ENCODE results near the gene TMEM238. TPM values are rescaled to one million over a fixed set of nuclear protein-coding genes. Genes with fewer than 3 reads are reported as not detected.
A peak's percentile ranks its signal among the peaks of the same experiment; 100 is the strongest.

The TMEM238 gene
- total and polyA plus RNA-seq, 10 of the 15 experiments (the other 5 are each of a cell fraction or from before 2014, with no cell fraction given): 0.05 to 16.9 (median 0.58) TPM; not detected in 1

DNA sequence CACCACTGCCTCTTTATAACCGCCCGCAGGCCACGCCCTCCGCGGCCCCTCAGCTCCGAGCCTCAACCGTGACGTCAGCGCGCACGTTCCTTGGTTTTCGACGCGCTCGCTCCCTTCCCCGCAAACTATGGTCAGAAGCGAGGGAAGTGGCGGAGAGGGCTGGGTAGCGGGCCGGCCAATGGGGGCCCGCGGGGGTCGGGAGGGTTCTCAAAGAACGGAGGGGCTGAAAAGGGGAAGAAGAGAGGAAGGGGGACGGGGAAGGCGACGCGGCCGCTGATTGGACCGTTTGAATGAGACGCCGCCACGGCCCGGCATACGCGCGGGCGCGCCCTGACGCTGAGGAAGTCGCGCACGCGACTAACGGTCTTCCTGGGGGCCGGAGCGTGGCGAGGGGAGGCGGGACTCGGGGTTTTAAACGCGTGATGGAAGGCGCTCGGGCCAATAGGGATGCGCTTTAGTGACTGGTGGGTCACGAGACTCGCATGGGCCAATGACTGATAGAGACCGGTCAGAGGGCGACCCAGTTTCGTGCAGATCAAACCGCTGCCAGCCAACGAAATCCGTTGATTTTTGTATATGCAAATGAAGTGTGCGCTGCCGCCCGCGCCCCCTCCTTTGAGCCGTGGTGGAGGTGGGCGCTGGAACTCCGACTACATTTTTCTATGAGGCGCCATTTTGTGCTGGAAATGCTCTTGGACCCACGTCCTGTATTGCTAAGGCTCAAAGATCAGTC, 23.9 kb upstream of the TMEM238 start (continued):
- no peak for TF ChIP-seq ASH2L (IDR thresholded peaks at IDR 0.05; ENCODE audit: borderline replicate concordance, low read depth)
- no peak for TF ChIP-seq SREBF2 (IDR thresholded peaks at IDR 0.05; ENCODE audit: low read length)
- TF ChIP-seq HDAC2 (IDR thresholded peaks at IDR 0.05): no peak
- TF ChIP-seq PAX8 (IDR thresholded peaks at IDR 0.05): no peak
- TF ChIP-seq RCOR1 (conservative IDR thresholded peaks at IDR 0.05; ENCODE audit: low read depth, low read length): no peak
- TF ChIP-seq, protein P1, sequence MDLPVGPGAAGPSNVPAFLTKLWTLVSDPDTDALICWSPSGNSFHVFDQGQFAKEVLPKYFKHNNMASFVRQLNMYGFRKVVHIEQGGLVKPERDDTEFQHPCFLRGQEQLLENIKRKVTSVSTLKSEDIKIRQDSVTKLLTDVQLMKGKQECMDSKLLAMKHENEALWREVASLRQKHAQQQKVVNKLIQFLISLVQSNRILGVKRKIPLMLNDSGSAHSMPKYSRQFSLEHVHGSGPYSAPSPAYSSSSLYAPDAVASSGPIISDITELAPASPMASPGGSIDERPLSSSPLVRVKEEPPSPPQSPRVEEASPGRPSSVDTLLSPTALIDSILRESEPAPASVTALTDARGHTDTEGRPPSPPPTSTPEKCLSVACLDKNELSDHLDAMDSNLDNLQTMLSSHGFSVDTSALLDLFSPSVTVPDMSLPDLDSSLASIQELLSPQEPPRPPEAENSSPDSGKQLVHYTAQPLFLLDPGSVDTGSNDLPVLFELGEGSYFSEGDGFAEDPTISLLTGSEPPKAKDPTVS (IDR thresholded peaks at IDR 0.05; ENCODE audit: low read depth, low read length): no peak
- TF ChIP-seq EGR1 (IDR thresholded peaks at IDR 0.05; ENCODE audit: borderline replicate concordance in 1 of 2, low read depth in 2 of 2, low read length in 2 of 2): peak; percentile 44 to 70
- TF ChIP-seq FOXM1 (IDR thresholded peaks at IDR 0.05; ENCODE audit: low read depth, low read length): peak; percentile 86
- peak; percentile 54 for TF ChIP-seq FOS (IDR thresholded peaks at IDR 0.05; ENCODE audit: borderline replicate concordance, extremely low read depth, insufficient read length)
- no peak for TF ChIP-seq RAD21 (IDR thresholded peaks at IDR 0.05; ENCODE audit: insufficient read depth, low read depth, low read length)
- no peak for TF ChIP-seq NR2C2 (IDR thresholded peaks at IDR 0.05; ENCODE audit: borderline replicate concordance, control insufficient read depth, insufficient read length, low read depth)
- no peak; the same call in 1 of the 2 replicates for TF ChIP-seq LARP7 (IDR thresholded peaks at IDR 0.05)
- TF ChIP-seq, protein P2, sequence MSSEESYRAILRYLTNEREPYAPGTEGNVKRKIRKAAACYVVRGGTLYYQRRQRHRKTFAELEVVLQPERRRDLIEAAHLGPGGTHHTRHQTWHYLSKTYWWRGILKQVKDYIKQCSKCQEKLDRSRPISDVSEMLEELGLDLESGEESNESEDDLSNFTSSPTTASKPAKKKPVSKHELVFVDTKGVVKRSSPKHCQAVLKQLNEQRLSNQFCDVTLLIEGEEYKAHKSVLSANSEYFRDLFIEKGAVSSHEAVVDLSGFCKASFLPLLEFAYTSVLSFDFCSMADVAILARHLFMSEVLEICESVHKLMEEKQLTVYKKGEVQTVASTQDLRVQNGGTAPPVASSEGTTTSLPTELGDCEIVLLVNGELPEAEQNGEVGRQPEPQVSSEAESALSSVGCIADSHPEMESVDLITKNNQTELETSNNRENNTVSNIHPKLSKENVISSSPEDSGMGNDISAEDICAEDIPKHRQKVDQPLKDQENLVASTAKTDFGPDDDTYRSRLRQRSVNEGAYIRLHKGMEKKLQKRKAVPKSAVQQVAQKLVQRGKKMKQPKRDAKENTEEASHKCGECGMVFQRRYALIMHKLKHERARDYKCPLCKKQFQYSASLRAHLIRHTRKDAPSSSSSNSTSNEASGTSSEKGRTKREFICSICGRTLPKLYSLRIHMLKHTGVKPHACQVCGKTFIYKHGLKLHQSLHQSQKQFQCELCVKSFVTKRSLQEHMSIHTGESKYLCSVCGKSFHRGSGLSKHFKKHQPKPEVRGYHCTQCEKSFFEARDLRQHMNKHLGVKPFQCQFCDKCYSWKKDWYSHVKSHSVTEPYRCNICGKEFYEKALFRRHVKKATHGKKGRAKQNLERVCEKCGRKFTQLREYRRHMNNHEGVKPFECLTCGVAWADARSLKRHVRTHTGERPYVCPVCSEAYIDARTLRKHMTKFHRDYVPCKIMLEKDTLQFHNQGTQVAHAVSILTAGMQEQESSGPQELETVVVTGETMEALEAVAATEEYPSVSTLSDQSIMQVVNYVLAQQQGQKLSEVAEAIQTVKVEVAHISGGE (CRISPR knock-in tag; IDR thresholded peaks at IDR 0.05): no peak
- TF ChIP-seq, protein P3, sequence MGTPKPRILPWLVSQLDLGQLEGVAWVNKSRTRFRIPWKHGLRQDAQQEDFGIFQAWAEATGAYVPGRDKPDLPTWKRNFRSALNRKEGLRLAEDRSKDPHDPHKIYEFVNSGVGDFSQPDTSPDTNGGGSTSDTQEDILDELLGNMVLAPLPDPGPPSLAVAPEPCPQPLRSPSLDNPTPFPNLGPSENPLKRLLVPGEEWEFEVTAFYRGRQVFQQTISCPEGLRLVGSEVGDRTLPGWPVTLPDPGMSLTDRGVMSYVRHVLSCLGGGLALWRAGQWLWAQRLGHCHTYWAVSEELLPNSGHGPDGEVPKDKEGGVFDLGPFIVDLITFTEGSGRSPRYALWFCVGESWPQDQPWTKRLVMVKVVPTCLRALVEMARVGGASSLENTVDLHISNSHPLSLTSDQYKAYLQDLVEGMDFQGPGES (IDR thresholded peaks at IDR 0.05): peak; percentile 70; the same call in 1 of the 2 replicates
- TF ChIP-seq, protein P4, sequence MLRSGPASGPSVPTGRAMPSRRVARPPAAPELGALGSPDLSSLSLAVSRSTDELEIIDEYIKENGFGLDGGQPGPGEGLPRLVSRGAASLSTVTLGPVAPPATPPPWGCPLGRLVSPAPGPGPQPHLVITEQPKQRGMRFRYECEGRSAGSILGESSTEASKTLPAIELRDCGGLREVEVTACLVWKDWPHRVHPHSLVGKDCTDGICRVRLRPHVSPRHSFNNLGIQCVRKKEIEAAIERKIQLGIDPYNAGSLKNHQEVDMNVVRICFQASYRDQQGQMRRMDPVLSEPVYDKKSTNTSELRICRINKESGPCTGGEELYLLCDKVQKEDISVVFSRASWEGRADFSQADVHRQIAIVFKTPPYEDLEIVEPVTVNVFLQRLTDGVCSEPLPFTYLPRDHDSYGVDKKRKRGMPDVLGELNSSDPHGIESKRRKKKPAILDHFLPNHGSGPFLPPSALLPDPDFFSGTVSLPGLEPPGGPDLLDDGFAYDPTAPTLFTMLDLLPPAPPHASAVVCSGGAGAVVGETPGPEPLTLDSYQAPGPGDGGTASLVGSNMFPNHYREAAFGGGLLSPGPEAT (IDR thresholded peaks at IDR 0.05; ENCODE audit: low read depth): 0 out of 2 replicates have a peak, but pooled peaks have one; percentile 30
- TF ChIP-seq NR2C1 (IDR thresholded peaks at IDR 0.05): no peak; the same call in 1 of the 2 replicates
- TF ChIP-seq, protein P5, sequence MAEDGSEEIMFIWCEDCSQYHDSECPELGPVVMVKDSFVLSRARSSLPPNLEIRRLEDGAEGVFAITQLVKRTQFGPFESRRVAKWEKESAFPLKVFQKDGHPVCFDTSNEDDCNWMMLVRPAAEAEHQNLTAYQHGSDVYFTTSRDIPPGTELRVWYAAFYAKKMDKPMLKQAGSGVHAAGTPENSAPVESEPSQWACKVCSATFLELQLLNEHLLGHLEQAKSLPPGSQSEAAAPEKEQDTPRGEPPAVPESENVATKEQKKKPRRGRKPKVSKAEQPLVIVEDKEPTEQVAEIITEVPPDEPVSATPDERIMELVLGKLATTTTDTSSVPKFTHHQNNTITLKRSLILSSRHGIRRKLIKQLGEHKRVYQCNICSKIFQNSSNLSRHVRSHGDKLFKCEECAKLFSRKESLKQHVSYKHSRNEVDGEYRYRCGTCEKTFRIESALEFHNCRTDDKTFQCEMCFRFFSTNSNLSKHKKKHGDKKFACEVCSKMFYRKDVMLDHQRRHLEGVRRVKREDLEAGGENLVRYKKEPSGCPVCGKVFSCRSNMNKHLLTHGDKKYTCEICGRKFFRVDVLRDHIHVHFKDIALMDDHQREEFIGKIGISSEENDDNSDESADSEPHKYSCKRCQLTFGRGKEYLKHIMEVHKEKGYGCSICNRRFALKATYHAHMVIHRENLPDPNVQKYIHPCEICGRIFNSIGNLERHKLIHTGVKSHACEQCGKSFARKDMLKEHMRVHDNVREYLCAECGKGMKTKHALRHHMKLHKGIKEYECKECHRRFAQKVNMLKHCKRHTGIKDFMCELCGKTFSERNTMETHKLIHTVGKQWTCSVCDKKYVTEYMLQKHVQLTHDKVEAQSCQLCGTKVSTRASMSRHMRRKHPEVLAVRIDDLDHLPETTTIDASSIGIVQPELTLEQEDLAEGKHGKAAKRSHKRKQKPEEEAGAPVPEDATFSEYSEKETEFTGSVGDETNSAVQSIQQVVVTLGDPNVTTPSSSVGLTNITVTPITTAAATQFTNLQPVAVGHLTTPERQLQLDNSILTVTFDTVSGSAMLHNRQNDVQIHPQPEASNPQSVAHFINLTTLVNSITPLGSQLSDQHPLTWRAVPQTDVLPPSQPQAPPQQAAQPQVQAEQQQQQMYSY (CRISPR knock-in tag; IDR thresholded peaks at IDR 0.05): no peak
